IMR-90 (cell line): ENCODE results near the gene EED. TPM values are rescaled to one million over a fixed set of nuclear protein-coding genes. Genes with fewer than 3 reads are reported as not detected.

Source experiments
- ATAC-seq: fragments of 200-7000 bp; cut with Tn5 transposase; 2 replicates; pipeline ENCODE4 v1.9.1; 2020; ENCODE audit warnings: low read depth, mild to moderate bottlenecking, moderate library complexity
- BruUV-seq: library from RNA; stranded (reverse); fragments of 400-500 nt; replicated peaks from 2 replicates; lab custom pipeline; 2021; lab: Mats Ljungman, UMichigan
- CTCF ChIA-PET: fragments of 300-600 bp; formaldehyde crosslinking; extraction: SDS; loops from one replicate; lab custom pipeline; 2021; ENCODE audit warnings: antibody characterized with exemption; lab: Yijun Ruan, JAX
- POLR2A ChIA-PET: fragments of 300-600 bp; sonication (Branson Sonifier 250); formaldehyde crosslinking; loops from one replicate; lab custom pipeline; 2022; ENCODE audit warnings: antibody characterized with exemption; ENCODE audit not compliant: unreplicated experiment; lab: Charles Lee
- DNase-seq: peaks from one replicate; pipeline ENCODE4 v3.0.0; 2013
- H2AFZ ChIP-seq: replicated peaks from 2 replicates; pipeline ENCODE3; 2013; ENCODE audit warnings: low read length, mild to moderate bottlenecking; ENCODE audit not compliant: poor library complexity
- H2AK5ac ChIP-seq: 2 replicates; pipeline ENCODE4 v1.6.1; 2013; ENCODE audit warnings: low read depth, low read length, inconsistent platforms
- H2AK9ac ChIP-seq: replicated peaks from 2 replicates; pipeline ENCODE3; 2013; ENCODE audit warnings: mild to moderate bottlenecking, low read depth, low read length, moderate library complexity; ENCODE audit not compliant: poor library complexity
- H2BK120ac ChIP-seq: 2 replicates; pipeline ENCODE4 v1.6.1; 2013; ENCODE audit warnings: low read depth, low read length, inconsistent platforms
- H2BK15ac ChIP-seq: 3 replicates; pipeline ENCODE4 v1.6.1; 2013; ENCODE audit warnings: low read depth, low read length, inconsistent platforms
- H2BK20ac ChIP-seq: 2 replicates; pipeline ENCODE4 v1.6.1; 2013; ENCODE audit warnings: low read depth, mild to moderate bottlenecking, inconsistent platforms, low read length, moderate library complexity
- H2BK5ac ChIP-seq: 2 replicates; pipeline ENCODE4 v1.6.1; 2013; ENCODE audit warnings: mild to moderate bottlenecking, low read depth, low read length, inconsistent platforms; ENCODE audit not compliant: poor library complexity, severe bottlenecking
- H3K14ac ChIP-seq: replicated peaks from 2 replicates; pipeline ENCODE4 v1.6.1; 2013; ENCODE audit warnings: low read depth, low read length, inconsistent platforms
- H3K18ac ChIP-seq: 2 replicates; pipeline ENCODE4 v1.6.1; 2013; ENCODE audit warnings: low read depth, low read length, control low read depth
- H3K23ac ChIP-seq: 2 replicates; pipeline ENCODE4 v1.6.1; 2013; ENCODE audit warnings: low read depth, low read length, inconsistent platforms
- H3K27ac ChIP-seq: 2 replicates; pipeline ENCODE4 v1.5.1; 2013; ENCODE audit warnings: mild to moderate bottlenecking, control low read depth, low read length; ENCODE audit not compliant: insufficient read depth
- H3K27me3 ChIP-seq: 2 replicates; pipeline ENCODE4 v1.6.1; 2013; ENCODE audit warnings: low read length; ENCODE audit not compliant: control insufficient read depth, insufficient read depth
- H3K36me3 ChIP-seq: 2 replicates; pipeline ENCODE4 v1.6.1; 2013; ENCODE audit warnings: low read length, mixed read lengths; ENCODE audit not compliant: control insufficient read depth, insufficient read depth
- H3K4ac ChIP-seq: 2 replicates; pipeline ENCODE4 v1.6.1; 2013; ENCODE audit warnings: low read depth, low read length, inconsistent platforms
- H3K4me1 ChIP-seq: 2 replicates; pipeline ENCODE4 v1.6.1; 2013; ENCODE audit warnings: low read length, mixed read lengths; ENCODE audit not compliant: control insufficient read depth, insufficient read depth
- H3K4me2 ChIP-seq: 2 replicates; pipeline ENCODE4 v1.6.1; 2013; ENCODE audit warnings: low read depth, mild to moderate bottlenecking, control low read depth, low read length, moderate library complexity
- H3K4me3 ChIP-seq: 2 replicates; pipeline ENCODE4 v1.5.1; 2013; ENCODE audit warnings: low read depth, mild to moderate bottlenecking, control low read depth, low read length, moderate library complexity; ENCODE audit not compliant: insufficient read depth
- H3K56ac ChIP-seq: 2 replicates; pipeline ENCODE4 v1.6.1; 2013; ENCODE audit warnings: low read length, inconsistent platforms; ENCODE audit not compliant: insufficient read depth; ENCODE audit errors: extremely low read depth
- H3K79me1 ChIP-seq, 2 experiments: 2 replicates each; pipeline ENCODE4 v1.6.1; 2013; ENCODE audit warnings: low read length in 2 of 2, inconsistent platforms in 1 of 2, low read depth in 1 of 2
- H3K9ac ChIP-seq: 2 replicates; pipeline ENCODE4 v1.6.1; 2013; ENCODE audit warnings: low read depth, low read length, control low read depth
- H3K9me1 ChIP-seq: 2 replicates; pipeline ENCODE4 v1.6.1; 2013; ENCODE audit warnings: low read length, inconsistent platforms; ENCODE audit not compliant: insufficient read depth
- H3K9me3 ChIP-seq: 2 replicates; pipeline ENCODE4 v1.6.1; 2013; ENCODE audit warnings: low read length; ENCODE audit not compliant: control insufficient read depth, insufficient read depth
- H4K20me1 ChIP-seq: 2 replicates; pipeline ENCODE4 v1.6.1; 2013; ENCODE audit warnings: low read length, inconsistent platforms; ENCODE audit not compliant: insufficient read depth
- H4K5ac ChIP-seq: 2 replicates; pipeline ENCODE4 v1.6.1; 2013; ENCODE audit warnings: mild to moderate bottlenecking, low read depth, low read length, control low read depth
- H4K8ac ChIP-seq, 2 experiments: 2 replicates each; pipeline ENCODE4 v1.6.1; 2013; ENCODE audit warnings: low read depth in 2 of 2, low read length in 2 of 2, control low read depth in 1 of 2, inconsistent platforms in 1 of 2
- H4K91ac ChIP-seq: 2 replicates; pipeline ENCODE4 v1.6.1; 2013; ENCODE audit warnings: low read depth, low read length, inconsistent platforms; ENCODE audit not compliant: insufficient read depth
- MAFK ChIP-seq: IDR thresholded peaks from 2 replicates; pipeline ENCODE4 v1.6.1; 2012; ENCODE audit warnings: low read depth, low read length, improper control_type of control experiment
- SMC3 ChIP-seq: fragments of 150-350 bp; IDR thresholded peaks from 2 replicates; pipeline ENCODE4 v1.6.1; 2016; ENCODE audit warnings: low read depth, mild to moderate bottlenecking, antibody characterized with exemption, low read length, moderate library complexity
- WGBS, 2 experiments: methylation state at CpG; one replicate each; pipeline versions ENCODE4 v1.1.5 to v1.1.7; 2013; ENCODE audit warnings: missing lambda C conversion rate in 2 of 2; ENCODE audit not compliant: insufficient read length in 1 of 2; ENCODE audit errors: extremely low coverage in 2 of 2; 5-methylcytosine and 5-hydroxymethylcytosine counted together
- dilution Hi-C: fragments of 300-500 bp; cut with HindIII; formaldehyde crosslinking; loops from one replicate; pipeline ENCODE4 v1.14.3; 2018; ENCODE audit warnings: low sequenced_read_pairs; ENCODE audit not compliant: unreplicated experiment
- in situ Hi-C: fragments of 300-500 bp; cut with MboI; formaldehyde crosslinking; loops from 3 replicates; pipeline ENCODE4 v1.14.3; 2019; ENCODE audit warnings: low sequenced_read_pairs, inconsistent platforms, mixed read lengths
- intact Hi-C: fragments of 100-400 bp; cut with micrococcal nuclease; formaldehyde crosslinking; loops from 2 replicates; pipeline ENCODE4 v1.10.0; 2022
- polyA plus RNA-seq, 3 experiments: library from polyadenylated mRNA; depleted of rRNA; stranded (reverse); fragments of >200 nt; gene quantifications; 2 replicates each; pipeline ENCODE4 v1.2.3, GENCODE V29; 2012; ENCODE audit warnings: low replicate concordance in 1 of 3
- total RNA-seq: library from RNA; depleted of rRNA; stranded (reverse); fragments of >200 nt; gene quantifications from 2 replicates; pipeline ENCODE4 v1.2.3, GENCODE V29; 2012

The EED gene
- total and polyA plus RNA-seq, 2 of the 4 experiments (the other 2 are of a cell fraction) = 11.1 to 11.5 TPM

DNA sequence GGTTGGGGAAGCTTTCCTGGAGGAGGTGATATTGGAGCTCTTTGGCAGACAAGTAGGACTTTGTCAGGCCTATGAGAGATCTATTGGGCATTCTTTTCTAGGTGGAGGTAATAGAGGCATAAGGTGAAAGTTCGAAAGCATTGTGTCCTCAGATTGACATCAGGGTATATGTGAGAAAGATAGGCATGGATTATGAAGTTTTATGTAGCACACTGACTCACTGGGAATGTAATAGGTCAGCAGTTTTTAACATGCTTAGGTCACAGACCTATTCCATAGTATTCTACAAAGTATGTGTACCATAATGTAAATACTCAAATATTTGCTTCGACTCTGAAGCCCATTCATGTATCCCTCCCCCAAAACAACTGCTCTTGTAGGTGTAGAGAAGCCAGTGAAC, 69.2 kb downstream of the EED start:
- Histone ChIP-seq H4K20me1 (no peaks in the 10 kb centered on the region; the same call in 1 of the 2 replicates), H3K18ac (no peak overlapping the region), H3K9me3 (no peaks in the 10 kb centered on the region), H3K36me3 (peaks cover 6% of the 10 kb centered on the region), H3K4me1 (no peaks in the 10 kb centered on the region), H3K14ac (no peak overlapping the region), H2AFZ (no peak overlapping the region), H2AK9ac (no peak overlapping the region), H4K5ac (no peak overlapping the region), H3K4ac (no peak overlapping the region), H2AK5ac (no peak overlapping the region), H3K4me3 (no peak overlapping the region), H3K27ac (no peak overlapping the region), H2BK20ac (no peak overlapping the region), H4K91ac (no peak overlapping the region), H3K27me3 (no peaks in the 10 kb centered on the region), H4K8ac (no peak overlapping the region), H3K23ac (no peak overlapping the region), H3K56ac (no peak overlapping the region), H2BK5ac (no peak overlapping the region), H3K9ac (no peak overlapping the region), H2BK15ac (no peak overlapping the region), H3K79me1 (peaks cover 10 to 22% of the 10 kb centered on the region in 2 experiments), H3K9me1 (no peaks in the 10 kb centered on the region), H2BK120ac (no peak overlapping the region), H3K4me2 (no peak overlapping the region)
- peak; percentile 90 for TF ChIP-seq MAFK
- TF ChIP-seq SMC3 = no peak
- in situ Hi-C loops (no loop called here), dilution Hi-C loops (no loop called here), intact Hi-C loops (no loop called here)
- ChIA-PET POLR2A (no interaction called here), CTCF (no interaction called here)
- WGBS, 2 experiments = no CpG with 5 or more reads among the region's 2 CpGs
- BruUV-seq = no TSS peak
- DNase-seq = peak; percentile 11
- ATAC-seq = no peak
